Neural cell (in vitro differentiated cells): ENCODE results near the gene ZNF93.

Experiments used
- CTCF ChIP-seq: fragments of 450-650 bp; IDR thresholded peaks from 2 replicates; pipeline ENCODE4 v1.5.1; 2014; ENCODE audit warnings: antibody characterized with exemption, mild to moderate bottlenecking, moderate library complexity; ENCODE audit not compliant: poor library complexity, severe bottlenecking
- EP300 ChIP-seq: fragments of 450-650 bp; conservative IDR thresholded peaks from 2 replicates; pipeline ENCODE4 v1.6.1; 2014; ENCODE audit warnings: antibody characterized with exemption, mild to moderate bottlenecking, moderate library complexity; ENCODE audit not compliant: poor library complexity, severe bottlenecking
- EZH2 ChIP-seq: fragments of 200-600, 300-800 bp; shearing (Covaris generic), sonication (generic); IDR thresholded peaks from 2 replicates; pipeline ENCODE4 v1.6.1; 2014; ENCODE audit warnings: antibody characterized with exemption, low read length, borderline replicate concordance, mild to moderate bottlenecking; ENCODE audit not compliant: insufficient read depth, poor library complexity, severe bottlenecking
- RAD21 ChIP-seq: fragments of 450-650 bp; conservative IDR thresholded peaks from 2 replicates; pipeline ENCODE4 v1.6.1; 2014; ENCODE audit warnings: antibody characterized with exemption, mild to moderate bottlenecking, moderate library complexity
- TAF1 ChIP-seq: IDR thresholded peaks from 2 replicates; pipeline ENCODE4 v1.6.1; 2012; ENCODE audit warnings: low read depth

GRCh38 chr19:19900139-19900728, 512 bp upstream of the ZNF93 start:
- no peak for TF ChIP-seq CTCF
- TF ChIP-seq RAD21: no peak
- no peak for TF ChIP-seq EP300
- no peak for TF ChIP-seq TAF1
- TF ChIP-seq EZH2: no peak
